HPDE6-E6E7 (cell line): ENCODE results near the gene SHISA9.

Source experiments
- DNase-seq: peaks from one replicate; pipeline ENCODE4 v3.0.0; 2011; ENCODE audit warnings: missing footprints; ENCODE audit errors: extremely low spot score

The SHISA9 gene

DNA sequence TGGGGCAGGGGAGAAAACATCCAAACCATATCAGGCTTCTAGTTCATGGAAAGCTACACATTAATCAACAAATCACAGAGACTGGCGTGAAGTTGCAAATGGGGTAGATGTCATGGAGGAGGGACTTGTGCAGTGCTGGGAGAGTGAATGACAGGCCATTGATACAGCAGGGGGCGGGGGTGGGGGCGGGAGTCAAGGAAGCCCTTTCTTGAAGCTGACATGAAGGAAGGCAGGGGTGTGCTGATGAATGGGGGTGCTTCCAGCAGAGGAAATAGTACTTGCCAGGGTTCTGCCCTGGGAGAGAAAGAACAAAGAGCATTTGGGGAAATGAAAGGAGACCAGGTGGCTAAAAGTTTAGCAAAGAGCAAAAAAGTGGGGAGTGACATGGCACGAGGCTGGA, 269.9 kb downstream of the SHISA9 start:
- DNase-seq, result no peak

DNA sequence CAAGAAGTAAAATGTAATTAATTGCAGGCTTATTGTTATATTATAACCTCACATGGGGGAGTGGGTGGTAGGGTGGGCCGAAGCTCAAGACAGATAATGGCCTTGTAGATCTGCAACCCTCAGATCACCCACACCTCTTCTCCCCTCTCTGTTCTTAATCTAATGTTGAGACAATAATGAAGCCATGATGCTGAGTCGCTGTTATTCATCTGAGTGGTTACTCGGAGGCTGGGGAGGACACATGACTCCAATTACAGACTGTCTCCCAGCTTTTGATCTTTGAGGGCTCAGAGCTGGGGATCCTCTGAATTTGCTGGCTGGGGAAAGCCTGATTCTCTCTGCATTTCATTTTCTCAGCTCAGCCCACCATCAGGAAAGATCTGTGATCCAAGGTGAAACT, 275.3 kb downstream of the SHISA9 start:
- no peak for DNase-seq

DNA sequence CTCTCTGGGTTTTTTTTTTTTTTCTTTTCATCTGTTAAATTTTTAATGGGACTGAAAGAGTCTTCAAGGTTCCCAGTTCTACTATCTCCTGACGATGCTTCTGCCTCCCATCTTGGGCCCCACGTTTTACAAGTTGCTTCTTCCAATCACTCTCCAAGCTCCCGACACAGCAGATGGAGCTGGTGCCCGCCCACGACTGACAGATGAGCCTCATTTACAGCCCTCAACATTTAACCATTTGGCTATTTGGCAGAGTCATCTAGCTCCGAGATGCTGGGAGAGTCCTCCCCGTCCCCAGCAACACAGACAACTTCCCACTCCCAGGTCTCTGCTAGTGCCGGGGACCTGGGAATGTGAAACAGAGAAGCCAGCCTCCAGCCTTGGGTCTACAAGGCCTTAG, 276.9 kb downstream of the SHISA9 start:
- DNase-seq, result no peak

DNA sequence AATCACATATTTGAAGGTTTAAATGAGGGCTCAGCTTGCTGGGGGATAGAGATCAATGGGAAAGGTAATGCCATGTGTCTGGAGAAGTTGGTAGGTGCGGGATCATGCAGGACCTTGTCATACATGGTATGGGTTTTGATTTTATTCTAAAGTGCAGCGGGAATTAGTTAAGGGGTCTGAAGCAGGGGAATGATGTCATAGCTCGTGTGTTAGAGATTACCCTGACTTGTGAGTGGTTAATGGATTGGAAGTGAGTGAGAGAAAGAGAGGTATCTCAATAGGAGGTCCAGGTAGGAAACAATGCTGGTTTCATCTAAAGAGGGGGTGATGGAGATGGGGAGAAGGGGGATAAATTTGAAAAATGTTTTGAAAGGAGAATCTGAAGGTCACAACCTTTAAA, 280.0 kb downstream of the SHISA9 start:
- DNase-seq, result no peak

DNA sequence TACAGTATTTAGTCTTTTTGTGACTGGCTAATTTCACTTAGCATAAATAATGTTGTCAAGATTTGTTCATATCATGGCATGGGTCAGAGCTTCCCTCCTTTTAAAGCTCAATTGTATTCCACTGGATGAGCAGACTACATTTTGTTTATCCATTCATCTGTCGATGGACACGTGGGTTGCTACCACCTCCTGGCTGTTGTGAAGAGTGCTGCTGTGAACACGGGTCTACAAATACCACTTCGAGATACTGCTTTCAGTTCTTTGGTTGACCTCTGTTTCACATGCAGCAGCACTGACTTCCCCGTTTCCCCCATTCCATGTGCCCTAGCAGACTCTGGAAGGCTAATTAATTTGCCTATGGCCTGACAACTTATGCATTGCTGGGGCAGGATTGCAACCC, 285.4 kb downstream of the SHISA9 start:
- no peak for DNase-seq

DNA sequence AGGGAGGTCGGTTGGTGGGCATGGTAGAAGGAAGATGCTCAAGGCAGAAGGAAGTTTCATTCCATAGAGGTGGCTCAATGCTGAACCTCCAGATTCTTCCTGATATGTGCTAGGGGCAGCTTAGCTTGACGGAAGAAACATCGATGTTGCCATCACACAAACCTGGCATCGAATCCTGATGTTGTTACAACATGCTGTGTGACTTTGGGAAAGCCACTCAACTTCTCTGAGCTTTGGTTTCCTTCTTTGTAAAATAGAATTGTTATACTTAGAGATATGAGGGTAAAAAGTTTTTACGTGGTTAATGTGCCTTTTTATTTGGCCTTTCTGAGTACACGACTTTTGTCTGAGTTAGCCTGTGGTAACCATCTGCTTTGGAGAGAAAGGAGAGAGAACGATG, 287.9 kb downstream of the SHISA9 start:
- DNase-seq, result no peak

DNA sequence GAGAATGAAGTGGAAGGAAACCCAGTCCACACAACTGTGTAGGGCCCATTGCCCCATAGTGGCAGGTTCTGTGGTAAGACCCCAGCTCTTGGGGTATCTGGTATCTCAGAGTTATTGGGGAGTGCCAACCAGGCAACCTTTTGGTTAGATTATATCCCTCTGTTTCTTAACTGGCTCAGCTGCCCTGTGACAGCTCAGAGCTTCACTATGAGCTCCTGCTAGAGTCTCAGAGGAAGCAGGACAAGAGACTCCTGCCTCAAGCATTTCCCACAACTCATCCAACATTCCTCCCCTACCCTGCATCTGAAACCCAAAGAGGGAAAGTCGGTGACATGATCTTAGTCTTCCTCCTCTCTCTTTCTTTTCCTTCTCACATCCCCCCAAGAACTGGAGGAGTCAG, 292.3 kb downstream of the SHISA9 start:
- DNase-seq, result no peak

DNA sequence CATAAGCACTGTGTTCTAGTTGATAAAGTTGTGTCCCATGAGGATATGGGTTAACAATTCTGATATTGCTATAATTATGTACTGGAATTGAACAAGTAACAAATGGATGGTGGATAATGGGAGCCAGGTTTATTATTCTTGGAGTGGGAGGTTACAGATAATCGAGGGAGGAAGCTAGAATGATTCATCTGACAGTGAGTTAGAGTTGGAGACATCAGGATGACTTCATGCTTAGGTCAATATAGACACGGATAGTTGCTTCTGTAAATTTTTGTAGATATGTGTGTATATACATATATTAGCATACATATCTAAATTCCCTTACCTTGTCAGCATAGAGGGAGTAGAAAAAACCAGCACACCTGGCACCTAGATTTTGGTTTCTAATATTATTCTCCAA, 293.4 kb downstream of the SHISA9 start:
- DNase-seq, result no peak

DNA sequence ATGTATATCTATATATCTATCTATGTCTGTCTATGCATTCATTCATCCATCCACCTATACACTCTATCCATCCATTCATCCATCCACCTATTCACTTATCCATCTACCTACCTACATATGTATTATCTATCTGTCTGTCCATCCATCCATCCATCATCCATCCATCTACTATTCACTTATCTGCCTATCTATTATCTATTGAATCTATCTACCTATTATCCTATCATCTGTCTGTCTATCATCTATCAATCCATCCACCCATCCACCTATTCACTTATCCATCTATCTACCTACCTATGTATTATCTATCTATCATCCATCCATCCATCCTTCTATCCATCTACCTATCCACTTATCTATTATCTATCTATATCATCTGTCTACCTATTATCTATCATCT, 302.3 kb downstream of the SHISA9 start:
- DNase-seq, result no peak

DNA sequence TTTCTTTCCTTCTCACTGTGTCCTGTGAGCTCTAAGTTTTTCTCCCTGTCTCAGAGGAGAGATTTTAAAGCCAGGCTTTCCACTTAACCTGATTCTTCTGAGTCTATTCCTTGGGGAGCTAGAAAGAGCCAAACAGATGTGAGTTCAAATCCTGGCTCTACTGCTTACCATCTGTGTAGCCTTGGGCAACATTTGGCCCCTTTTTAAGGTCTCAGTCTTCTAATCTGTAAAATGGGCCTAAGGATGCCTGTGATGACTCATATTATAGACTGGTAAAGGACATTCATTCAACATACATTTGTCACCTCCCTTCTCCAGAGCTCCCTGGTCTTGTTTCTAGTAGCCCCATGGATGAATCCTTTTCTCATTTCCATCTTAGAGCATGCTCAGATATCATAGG, 304.0 kb downstream of the SHISA9 start:
- DNase-seq, result no peak

DNA sequence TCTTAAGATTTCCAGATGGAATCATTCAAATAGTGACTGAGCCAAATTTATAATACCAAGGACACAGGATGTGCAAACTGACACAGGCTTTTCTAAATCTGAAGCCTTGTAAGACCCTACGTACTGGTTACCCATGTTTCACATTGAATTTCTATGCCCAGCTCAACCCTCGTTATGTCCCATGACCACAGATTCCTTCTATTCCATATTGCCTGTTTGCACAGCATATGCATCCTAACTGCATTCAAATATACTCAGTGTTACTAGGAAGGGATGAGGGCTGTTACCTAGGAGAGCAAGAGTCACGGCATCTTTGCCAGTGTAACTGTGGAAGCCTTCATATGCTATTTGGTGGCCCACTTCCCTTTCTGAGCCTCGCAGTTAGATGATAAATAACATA, 305.2 kb downstream of the SHISA9 start:
- no peak for DNase-seq

DNA sequence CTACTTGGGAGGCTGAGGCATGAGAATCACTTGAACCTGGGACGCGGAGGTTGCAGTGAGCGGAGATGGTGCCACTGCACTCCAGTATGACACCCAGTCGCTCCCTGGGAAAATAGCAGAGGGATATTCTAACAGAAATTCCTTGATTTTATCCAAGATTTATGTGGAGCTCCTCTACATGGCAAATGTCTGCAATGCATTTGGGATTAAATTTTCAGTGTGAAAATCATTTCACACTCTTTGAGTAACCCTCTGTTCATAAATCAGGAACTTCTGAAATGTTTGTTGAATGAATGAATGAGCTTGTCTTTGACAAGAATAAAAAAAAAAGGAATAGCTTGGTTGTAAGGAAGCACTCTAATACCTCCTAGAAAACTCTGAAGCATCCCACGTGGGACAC, 305.8 kb downstream of the SHISA9 start:
- no peak for DNase-seq

DNA sequence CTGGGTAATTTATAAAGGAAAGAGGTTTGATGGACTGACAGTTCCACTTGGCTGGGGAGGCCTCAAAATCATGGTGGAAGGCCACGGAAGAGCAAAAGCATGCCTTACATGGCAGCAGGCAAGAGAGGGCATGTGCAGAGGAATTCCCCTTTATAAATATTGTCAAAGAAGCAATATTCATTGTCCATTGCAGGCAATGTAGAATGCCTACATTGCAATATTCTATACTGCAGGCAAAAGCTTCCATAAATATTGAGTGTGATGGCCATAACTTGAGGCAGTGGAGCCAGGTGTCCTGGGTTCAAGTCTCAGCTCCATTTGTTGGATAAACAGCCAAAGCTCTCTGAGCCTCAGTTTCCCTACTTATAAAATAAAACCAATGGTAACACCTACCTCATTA, 322.3 kb downstream of the SHISA9 start:
- DNase-seq, result no peak

DNA sequence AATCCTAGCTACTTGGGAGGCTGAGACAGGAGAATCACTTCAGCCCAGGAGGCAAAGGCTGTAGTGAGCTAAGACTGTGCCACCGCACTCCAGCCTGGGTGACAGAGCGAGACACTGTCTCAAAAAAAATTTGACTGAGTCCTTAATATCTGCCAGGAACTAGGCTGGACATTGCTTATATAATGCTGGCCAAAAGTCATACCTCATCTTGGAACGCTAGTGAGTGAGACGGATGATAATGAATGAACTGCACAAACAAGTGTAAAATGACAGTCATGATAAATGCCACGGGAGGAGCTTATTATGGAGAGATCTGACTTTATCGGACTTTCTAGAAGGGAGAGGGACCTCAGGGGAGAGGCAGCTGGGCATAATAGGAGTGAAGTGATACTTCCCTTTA, 327.6 kb downstream of the SHISA9 start:
- DNase-seq, result no peak

DNA sequence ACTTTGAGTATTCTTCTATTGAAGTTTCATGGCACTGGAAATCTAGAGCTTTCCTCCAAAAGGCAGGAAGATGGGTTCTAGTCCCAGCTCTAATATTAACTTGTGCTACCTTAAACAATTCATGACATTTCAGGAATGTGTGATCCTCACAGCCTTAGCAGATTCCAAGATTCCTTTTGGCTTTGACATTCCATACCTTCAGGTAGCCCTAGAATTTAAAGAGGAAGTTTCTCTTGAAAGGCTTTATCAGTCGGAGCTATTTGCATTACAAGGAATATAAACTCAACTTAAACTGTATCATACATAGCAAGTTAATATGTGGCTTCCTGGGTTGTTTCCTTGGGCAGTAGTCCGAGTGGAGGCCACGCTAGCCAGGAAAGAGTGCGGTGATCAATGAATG, 330.0 kb downstream of the SHISA9 start:
- no peak for DNase-seq

DNA sequence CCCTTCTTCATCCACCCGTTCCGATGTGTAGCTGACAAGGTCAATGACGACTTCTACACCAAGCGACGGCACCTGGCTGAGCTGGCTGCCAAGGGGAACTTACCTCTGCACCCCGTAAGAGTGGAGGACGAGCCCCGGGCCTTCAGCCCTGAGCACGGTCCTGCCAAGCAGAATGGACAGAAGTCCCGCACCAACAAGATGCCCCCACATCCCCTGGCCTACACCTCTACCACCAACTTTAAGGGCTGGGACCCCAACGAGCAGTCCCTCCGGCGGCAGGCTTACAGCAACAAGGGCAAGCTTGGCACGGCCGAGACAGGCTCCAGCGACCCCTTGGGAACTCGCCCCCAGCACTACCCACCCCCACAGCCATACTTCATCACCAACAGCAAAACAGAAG, 333.6 kb downstream of the SHISA9 start:
- no peak for DNase-seq

DNA sequence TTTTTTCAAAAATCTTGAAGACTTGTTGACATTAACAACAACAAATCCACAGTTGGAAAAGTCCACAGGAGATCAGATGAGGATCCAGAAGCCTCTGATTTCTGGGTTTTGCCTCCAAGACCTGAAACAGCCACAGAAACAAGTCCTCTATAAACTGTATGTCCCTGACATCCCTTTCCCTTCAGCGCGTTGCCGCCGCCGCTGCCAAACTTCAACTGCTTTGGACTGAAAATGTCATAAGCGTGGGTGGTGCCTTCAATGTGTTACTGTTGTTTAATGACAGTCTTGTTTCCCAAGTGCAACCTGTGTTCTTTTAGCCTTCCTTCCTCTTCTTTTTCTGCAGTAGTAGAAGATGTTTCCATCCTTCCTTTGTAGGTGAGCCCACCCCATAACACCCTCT, 334.9 kb downstream of the SHISA9 start:
- no peak for DNase-seq

DNA sequence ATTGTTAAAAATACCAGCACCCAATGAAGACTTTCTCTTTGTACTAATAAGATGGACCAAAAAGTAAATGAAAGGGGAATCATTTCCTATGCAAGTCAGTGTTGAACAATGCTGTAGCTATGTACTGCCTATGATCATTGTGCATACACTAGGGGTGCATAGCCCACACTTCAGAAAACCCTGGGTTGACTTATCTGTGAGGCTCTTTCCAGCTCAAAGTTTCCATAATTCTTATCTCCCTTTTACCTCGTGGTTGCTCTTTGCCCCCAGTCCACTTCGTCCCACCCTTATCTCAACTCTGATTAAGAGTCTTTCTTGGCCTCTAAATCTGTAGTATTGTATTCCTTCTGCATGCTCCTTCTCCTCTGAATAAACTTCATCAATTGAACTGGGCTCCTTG, 336.8 kb downstream of the SHISA9 start:
- no peak for DNase-seq

DNA sequence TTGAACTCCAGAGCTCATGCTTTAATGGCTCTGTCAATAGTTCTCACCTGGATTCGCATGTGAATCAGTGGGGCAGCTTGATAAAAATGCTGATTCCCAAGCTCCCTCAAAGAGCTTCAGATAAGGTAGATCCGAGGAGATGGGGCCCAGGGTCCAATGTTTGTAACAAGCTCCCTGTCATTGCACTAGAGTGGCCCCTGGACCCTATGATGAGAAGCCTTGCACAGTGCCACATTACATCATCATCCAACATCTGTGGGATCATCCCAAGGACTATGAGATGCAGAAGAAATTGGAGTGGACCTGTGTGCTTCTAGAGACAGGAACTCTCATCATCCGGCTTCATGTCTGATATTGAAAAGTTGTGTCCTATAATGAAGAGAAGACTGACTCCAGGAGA, 340.8 kb downstream of the SHISA9 start:
- DNase-seq, result no peak

DNA sequence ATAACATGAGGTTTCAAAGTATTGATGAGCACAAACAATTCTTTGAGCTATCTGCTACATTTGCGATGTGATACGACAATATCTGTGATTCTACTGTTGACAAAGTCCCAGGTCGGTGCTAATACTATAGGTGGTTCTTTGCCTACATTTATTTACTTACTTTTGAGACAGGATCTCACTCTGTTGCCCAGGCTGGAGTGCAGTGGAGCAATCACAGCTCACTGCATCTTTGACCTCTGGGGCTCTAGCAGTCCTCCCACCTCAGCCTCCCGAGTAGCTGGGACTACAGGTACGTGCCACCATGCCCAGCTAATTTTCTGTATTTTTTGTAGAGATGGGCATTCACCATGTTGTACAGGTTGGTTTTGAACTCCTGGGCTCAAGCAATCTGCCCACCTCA, 343.4 kb downstream of the SHISA9 start:
- no peak for DNase-seq

DNA sequence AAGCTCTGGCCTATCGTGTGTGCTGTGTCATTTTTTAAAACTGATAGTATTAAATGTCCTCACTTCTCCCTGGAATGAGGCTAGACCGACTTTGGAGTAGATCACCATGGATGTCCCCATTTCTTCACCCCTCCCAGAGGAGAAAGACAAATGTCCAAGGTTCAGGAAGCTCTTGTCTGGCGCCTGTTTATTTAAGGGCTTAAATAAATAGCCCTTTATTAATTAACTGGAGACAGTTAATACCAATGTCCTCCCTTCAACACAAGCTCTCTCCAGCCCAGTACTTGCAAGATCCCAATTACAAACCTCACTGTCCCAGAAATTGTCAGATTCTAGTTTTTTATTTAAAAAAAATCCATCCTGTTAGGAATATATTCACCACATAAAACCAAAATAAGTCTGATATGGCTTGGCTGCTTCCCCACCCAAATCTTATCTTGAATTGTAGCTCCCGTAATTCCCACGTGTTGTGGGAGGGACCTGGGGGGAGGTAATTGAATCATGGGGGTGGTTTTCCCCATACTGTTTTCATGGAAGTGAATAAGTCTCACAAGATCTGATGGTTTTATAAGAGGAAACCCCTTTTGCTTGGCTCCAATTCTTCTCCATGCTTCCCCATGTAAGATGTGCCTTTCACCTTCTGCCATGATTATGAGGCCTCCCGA, 344.4 kb downstream of the SHISA9 start:
- no peak for DNase-seq

DNA sequence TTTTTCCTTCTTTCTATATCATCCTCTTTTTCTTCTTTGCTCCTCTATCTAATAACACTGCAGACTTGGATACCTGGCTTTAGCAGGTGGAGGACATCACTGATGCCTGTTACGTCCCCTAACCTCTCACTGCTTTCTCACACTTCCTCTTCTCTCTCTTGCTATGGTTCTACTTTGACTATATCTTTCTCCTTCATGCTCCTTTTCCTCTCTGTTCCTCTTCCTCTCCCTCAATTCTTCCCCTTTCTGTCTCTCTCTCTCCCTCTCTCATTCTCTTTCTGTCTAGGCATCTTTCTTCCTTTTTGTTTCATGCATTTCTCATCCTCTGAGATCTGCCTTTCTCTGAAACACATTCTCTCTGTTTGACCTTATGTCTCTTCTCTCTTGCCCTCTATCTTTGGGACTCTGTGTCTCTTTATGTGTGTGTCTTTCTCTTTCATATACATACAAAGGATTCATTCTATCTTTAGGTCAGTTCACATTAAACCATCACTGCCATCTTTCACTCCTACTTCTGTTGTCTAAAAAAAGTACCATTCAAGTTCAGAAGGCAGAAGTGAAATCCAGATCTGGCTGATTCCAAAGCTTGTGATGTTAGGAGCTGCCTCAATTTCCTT, 353.7 kb downstream of the SHISA9 start:
- no peak for DNase-seq

DNA sequence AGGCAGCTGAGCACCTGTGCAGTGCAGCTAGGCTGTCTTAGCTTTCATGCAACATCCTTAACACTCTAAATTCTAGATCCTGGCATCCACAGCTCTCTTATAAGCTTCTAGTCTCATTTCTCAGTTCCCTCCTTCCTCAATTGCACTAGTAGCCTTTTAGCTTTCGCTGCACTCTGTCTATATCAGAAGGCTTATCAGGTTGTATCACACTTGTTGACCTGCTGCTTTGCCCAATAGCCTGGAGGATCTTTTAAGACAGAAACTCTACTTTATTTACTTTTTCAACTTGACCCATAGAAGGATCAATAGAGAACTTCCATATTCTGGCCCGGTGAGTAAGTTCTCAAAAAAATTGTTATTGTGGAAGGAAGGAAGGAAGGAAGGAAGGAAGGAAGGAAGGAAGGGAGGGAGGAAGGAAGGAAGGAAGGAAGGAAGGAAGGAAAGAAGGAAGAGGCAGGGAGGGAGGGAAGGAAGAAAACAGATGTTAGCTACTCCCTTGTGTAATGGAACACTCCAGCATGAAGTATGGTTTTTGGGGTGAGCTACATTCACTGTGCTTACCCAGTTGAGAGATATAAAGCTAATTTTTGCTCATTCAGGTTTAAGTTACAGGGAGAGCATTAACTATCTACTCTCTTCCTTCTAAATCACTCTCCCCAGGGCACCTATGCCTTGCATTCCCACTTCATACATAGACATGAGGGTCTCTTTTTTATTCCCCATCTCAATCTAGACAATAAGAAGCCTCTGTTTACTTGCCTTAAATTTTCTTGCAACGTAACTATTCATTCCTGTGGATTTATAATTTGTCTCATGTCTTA, 361.1 kb downstream of the SHISA9 start:
- DNase-seq, result no peak
